HG03439 (cell line): Measurements from ENCODE around the gene PPP1R27.
"Not testable (repeated sequence)": the region's sequence is repeated elsewhere in the genome, so short reads cannot be mapped to it uniquely, and the experiment has no call there.

ENCODE experiments used
- ATAC-seq: cut with Tn5 transposase; IDR thresholded peaks from one replicate; pipeline ENCODE4 v1.9.1; 2021; ENCODE audit warnings: mild to moderate bottlenecking, moderate library complexity; ENCODE audit not compliant: unreplicated experiment

Gene PPP1R27

GRCh38 chr17:81842725-81843504, 8.1 kb upstream of the PPP1R27 start:
- ATAC-seq: no peak

GRCh38 chr17:81842378-81842724, 7.5 kb upstream of the PPP1R27 start:
- ATAC-seq: no peak

GRCh38 chr17:81841866-81842265, 7.0 kb upstream of the PPP1R27 start:
- no peak for ATAC-seq

- ATAC-seq: no peak
Measured at GRCh38 chr17:81840826-81841778, 6.3 kb upstream of the PPP1R27 start.

- not testable (repeated sequence) for ATAC-seq
Measured at GRCh38 chr17:81840059-81840458, 5.2 kb upstream of the PPP1R27 start.

GRCh38 chr17:81839301-81839700, 4.5 kb upstream of the PPP1R27 start:
- no peak for ATAC-seq

- ATAC-seq: no peak
Measured at GRCh38 chr17:81838753-81839255, 4.0 kb upstream of the PPP1R27 start.

GRCh38 chr17:81837641-81838040, 2.8 kb upstream of the PPP1R27 start:
- ATAC-seq: no peak

GRCh38 chr17:81833921-81834830, 674 bp downstream of the PPP1R27 start:
- no peak for ATAC-seq

GRCh38 chr17:81833160-81833920, 1.5 kb downstream of the PPP1R27 start, which contains the start of gene MCRIP1:
Gene MCRIP1 (minus strand): TSS chr17:81833291. CDS start chr17:81824506, 8,785 bp downstream.
- ATAC-seq: peak; percentile 61

- ATAC-seq: peak; percentile 24
Measured at GRCh38 chr17:81832608-81833159, 2.2 kb downstream of the PPP1R27 start.

GRCh38 chr17:81831957-81832607, 2.8 kb downstream of the PPP1R27 start:
- peak; percentile 0 for ATAC-seq

- no peak for ATAC-seq
Measured at GRCh38 chr17:81831563-81831956, 3.3 kb downstream of the PPP1R27 start.

- no peak for ATAC-seq
Measured at GRCh38 chr17:81829858-81830257, 5.0 kb downstream of the PPP1R27 start.

- ATAC-seq: no peak
Measured at GRCh38 chr17:81828656-81829055, 6.2 kb downstream of the PPP1R27 start.

- no peak for ATAC-seq
Measured at GRCh38 chr17:81825841-81826466, 8.9 kb downstream of the PPP1R27 start.

GRCh38 chr17:81824595-81824994, 10.3 kb downstream of the PPP1R27 start:
- no peak for ATAC-seq

GRCh38 chr17:81823820-81824550, 10.9 kb downstream of the PPP1R27 start:
- ATAC-seq: no peak
